H1 (cell line): ENCODE measurements around the gene GPC6. TPM values are rescaled to one million over a fixed set of nuclear protein-coding genes. Genes with fewer than 3 reads are reported as not detected.

Experiments used
- CTCF ChIA-PET: fragments of 300-600 bp; sonication (Branson Sonifier 250); formaldehyde crosslinking; loops from one replicate; lab custom pipeline; 2021; ENCODE audit not compliant: partially characterized antibody; lab: Charles Lee
- POLR2A ChIA-PET: fragments of 300-600 bp; sonication (Branson Sonifier 250); formaldehyde crosslinking; loops from one replicate; lab custom pipeline; 2021; ENCODE audit warnings: inconsistent platforms; ENCODE audit not compliant: partially characterized antibody; lab: Charles Lee
- DNase-seq, 2 experiments: peaks; one replicate each; pipeline versions ENCODE4 v3.0.0 to v3.0.0-alpha.2; 2010 to 2022; ENCODE audit warnings: low spot score in 2 of 2, low read depth in 1 of 2, mixed read lengths in 1 of 2
- FAIRE-seq: peaks from 2 replicates; lab custom pipeline; 2011; peaks lifted over from hg19 to GRCh38; lab: Jason Lieb, UNC
- H2AFZ ChIP-seq: 2 replicates; pipeline ENCODE4 v1.8.1; 2012; ENCODE audit warnings: low read length, inconsistent platforms
- H2AK5ac ChIP-seq: 2 replicates; pipeline ENCODE4 v1.6.1; 2013; ENCODE audit warnings: low read depth, low read length
- H2BK120ac ChIP-seq: replicated peaks from 2 replicates; pipeline ENCODE3; 2013; ENCODE audit warnings: low read depth, low read length, inconsistent platforms
- H2BK12ac ChIP-seq: 2 replicates; pipeline ENCODE4 v1.6.1; 2013; ENCODE audit warnings: low read depth, low read length
- H2BK15ac ChIP-seq: 2 replicates; pipeline ENCODE4 v1.6.1; 2013; ENCODE audit warnings: low read length
- H2BK20ac ChIP-seq: 2 replicates; pipeline ENCODE4 v1.6.1; 2013; ENCODE audit warnings: low read length
- H2BK5ac ChIP-seq: 2 replicates; pipeline ENCODE4 v1.6.1; 2013; ENCODE audit warnings: low read depth, low read length
- H3K14ac ChIP-seq: 2 replicates; pipeline ENCODE4 v1.6.1; 2013; ENCODE audit warnings: inconsistent platforms; ENCODE audit not compliant: insufficient read length
- H3K18ac ChIP-seq: 2 replicates; pipeline ENCODE4 v1.6.1; 2013; ENCODE audit warnings: low read length; ENCODE audit errors: extremely low read depth
- H3K23ac ChIP-seq: 2 replicates; pipeline ENCODE4 v1.6.1; 2013; ENCODE audit warnings: inconsistent platforms; ENCODE audit not compliant: insufficient read length
- H3K23me2 ChIP-seq: 2 replicates; pipeline ENCODE4 v1.6.1; 2013; ENCODE audit warnings: low read depth, low read length
- H3K27ac ChIP-seq: 2 replicates; pipeline ENCODE4 v1.6.1; 2011; ENCODE audit warnings: low read depth, low read length, inconsistent platforms
- H3K27me3 ChIP-seq, 4 experiments: replicated peaks in 1 of 4; 1 replicate in 1 of 4; 2 replicates in 3 of 4; pipeline versions ENCODE4 v1.6.1 to v1.8.1; 2011 to 2013; ENCODE audit warnings: low read length in 3 of 4, mild to moderate bottlenecking in 3 of 4, inconsistent platforms in 2 of 4, mixed read lengths in 2 of 4, moderate library complexity in 1 of 4; ENCODE audit not compliant: control insufficient read depth in 3 of 4, insufficient read depth in 3 of 4; ENCODE audit errors: extremely low read depth in 1 of 4
- H3K36me3 ChIP-seq, 4 experiments: 2 replicates each; pipeline versions ENCODE4 v1.6.1 to v1.8.1; 2011 to 2013; ENCODE audit warnings: mild to moderate bottlenecking in 4 of 4, low read length in 3 of 4, moderate library complexity in 2 of 4, control low read depth in 1 of 4, inconsistent platforms in 1 of 4; ENCODE audit not compliant: insufficient read depth in 4 of 4, control insufficient read depth in 2 of 4
- H3K4ac ChIP-seq: replicated peaks from 2 replicates; pipeline ENCODE3; 2013; ENCODE audit warnings: low read length, low read depth, mixed read lengths, inconsistent platforms; ENCODE audit not compliant: insufficient read length
- H3K4me1 ChIP-seq, 4 experiments: replicated peaks in 1 of 4; 1 replicate in 1 of 4; 2 replicates in 3 of 4; pipeline versions ENCODE4 v1.6.1 to v1.8.1; 2011 to 2013; ENCODE audit warnings: low read length in 3 of 4, inconsistent platforms in 2 of 4, mixed read lengths in 1 of 4; ENCODE audit not compliant: insufficient read depth in 4 of 4, control insufficient read depth in 3 of 4
- H3K4me2 ChIP-seq, 2 experiments: 2 replicates each; pipeline versions ENCODE4 v1.6.1 to v1.8.1; 2011 to 2013; ENCODE audit warnings: low read depth in 2 of 2, low read length in 2 of 2, control low read depth in 1 of 2, inconsistent platforms in 1 of 2, mild to moderate bottlenecking in 1 of 2; ENCODE audit not compliant: insufficient read depth in 1 of 2
- H3K4me3 ChIP-seq, 4 experiments: fragments of 200-600, 300-600 bp in 1 of 4; sonication (generic), shearing (Covaris generic), sonication (Bioruptor Twin) in 1 of 4; 2 replicates each; pipeline versions ENCODE4 v1.5.1 to v1.8.1; 2011 to 2016; ENCODE audit warnings: low read length in 4 of 4, low read depth in 3 of 4, control low read depth in 2 of 4, inconsistent platforms in 2 of 4, mild to moderate bottlenecking in 2 of 4, mixed read lengths in 1 of 4, moderate library complexity in 1 of 4; ENCODE audit not compliant: insufficient read depth in 2 of 4; ENCODE audit errors: extremely low read depth in 1 of 4
- H3K56ac ChIP-seq: replicated peaks from 2 replicates; pipeline ENCODE3; 2013; ENCODE audit warnings: low read depth, mild to moderate bottlenecking, mixed read lengths, low read length, inconsistent platforms; ENCODE audit not compliant: insufficient read length
- H3K79me1 ChIP-seq: 2 replicates; pipeline ENCODE4 v1.6.1; 2013; ENCODE audit warnings: low read depth, low read length, control low read depth
- H3K79me2 ChIP-seq, 2 experiments: 2 replicates each; pipeline versions ENCODE4 v1.6.1 to v1.8.1; 2012 to 2013; ENCODE audit warnings: low read length in 2 of 2, mild to moderate bottlenecking in 2 of 2, inconsistent platforms in 1 of 2; ENCODE audit not compliant: insufficient read depth in 2 of 2, control insufficient read depth in 1 of 2
- H3K9ac ChIP-seq, 4 experiments: replicated peaks in 1 of 4; 1 replicate in 1 of 4; 2 replicates in 3 of 4; pipeline versions ENCODE4 v1.6.1 to v1.8.1; 2011 to 2013; ENCODE audit warnings: low read depth in 3 of 4, low read length in 3 of 4, control low read depth in 2 of 4, mild to moderate bottlenecking in 2 of 4, moderate library complexity in 2 of 4, inconsistent platforms in 1 of 4; ENCODE audit errors: extremely low read depth in 1 of 4
- H3K9me3 ChIP-seq, 2 experiments: 2 replicates each; pipeline versions ENCODE4 v1.6.1 to v1.8.1; 2012 to 2013; ENCODE audit warnings: mild to moderate bottlenecking in 2 of 2, moderate library complexity in 2 of 2, control low read depth in 1 of 2, inconsistent platforms in 1 of 2, low read depth in 1 of 2, low read length in 1 of 2, mixed read lengths in 1 of 2; ENCODE audit not compliant: insufficient read depth in 2 of 2
- H4K20me1 ChIP-seq, 2 experiments: replicated peaks in 1 of 2; 2 replicates each; pipeline versions ENCODE3 to v1.8.1; 2011 to 2013; ENCODE audit warnings: inconsistent platforms in 2 of 2, low read length in 2 of 2, mild to moderate bottlenecking in 1 of 2; ENCODE audit not compliant: insufficient read depth in 2 of 2, control insufficient read depth in 1 of 2
- H4K5ac ChIP-seq: 2 replicates; pipeline ENCODE4 v1.6.1; 2013; ENCODE audit warnings: low read length, low read depth, mixed read lengths, inconsistent platforms; ENCODE audit not compliant: insufficient read length
- H4K8ac ChIP-seq: 2 replicates; pipeline ENCODE4 v1.8.0; 2013; ENCODE audit warnings: mild to moderate bottlenecking, moderate library complexity, low read length, inconsistent platforms; ENCODE audit not compliant: insufficient read depth; ENCODE audit errors: extremely low read depth
- H4K91ac ChIP-seq: replicated peaks from 2 replicates; pipeline ENCODE3; 2013; ENCODE audit warnings: low read length, mixed read lengths, inconsistent platforms; ENCODE audit not compliant: insufficient read length
- ASH2L ChIP-seq: fragments of 200-600, 300-600 bp; sonication (generic); IDR thresholded peaks from one replicate; pipeline ENCODE4 v1.7.1; 2017; ENCODE audit warnings: low read length
- BRCA1 ChIP-seq: IDR thresholded peaks from 2 replicates; pipeline ENCODE4 v1.6.1; 2012; ENCODE audit warnings: low read depth, low read length, improper control_type of control experiment
- CBX8 ChIP-seq: fragments of 300-800, 300-1000 bp; sonication (generic); IDR thresholded peaks from 2 replicates; pipeline ENCODE4 v1.7.1; 2016; ENCODE audit warnings: low read depth, low read length, borderline replicate concordance
- EP300 ChIP-seq, 2 experiments: IDR thresholded peaks; 1 replicate in 1 of 2; 2 replicates in 1 of 2; pipeline ENCODE4 v1.6.1; 2011 to 2012; ENCODE audit warnings: low read depth in 2 of 2, low read length in 2 of 2, mild to moderate bottlenecking in 2 of 2, borderline replicate concordance in 1 of 2, inconsistent platforms in 1 of 2, moderate library complexity in 1 of 2
- EZH2 ChIP-seq: fragments of 200-600 bp; sonication (generic); IDR thresholded peaks from 2 replicates; pipeline ENCODE4 v1.7.1; 2012; ENCODE audit warnings: low read depth, mild to moderate bottlenecking, moderate library complexity, low read length, inconsistent platforms; ENCODE audit not compliant: severe bottlenecking
- GTF2F1 ChIP-seq: IDR thresholded peaks from 2 replicates; pipeline ENCODE4 v1.6.1; 2012; ENCODE audit warnings: low read depth, low read length, improper control_type of control experiment, borderline replicate concordance
- KDM5A ChIP-seq: fragments of 200-600 bp; IDR thresholded peaks from 2 replicates; pipeline ENCODE4 v1.7.1; 2012; ENCODE audit warnings: mild to moderate bottlenecking, low read length, inconsistent platforms, mixed read lengths
- POLR2A ChIP-seq, 2 experiments: IDR thresholded peaks; 1 replicate in 1 of 2; 2 replicates in 1 of 2; pipeline ENCODE4 v1.6.1; 2011; ENCODE audit warnings: low read depth in 2 of 2, low read length in 2 of 2, mild to moderate bottlenecking in 2 of 2; ENCODE audit errors: control extremely low read depth in 1 of 2
- RAD21 ChIP-seq, 2 experiments: IDR thresholded peaks in 1 of 2; conservative IDR thresholded peaks in 1 of 2; 2 replicates each; pipeline ENCODE4 v1.6.1; 2011; ENCODE audit warnings: low read depth in 2 of 2, low read length in 2 of 2, improper control_type of control experiment in 1 of 2, inconsistent platforms in 1 of 2, mild to moderate bottlenecking in 1 of 2, moderate library complexity in 1 of 2
- RBBP5 ChIP-seq: IDR thresholded peaks from 2 replicates; pipeline ENCODE4 v1.7.1; 2012; ENCODE audit warnings: low read depth, mild to moderate bottlenecking, inconsistent platforms, low read length, moderate library complexity, borderline replicate concordance
- SP2 ChIP-seq: IDR thresholded peaks from 2 replicates; pipeline ENCODE4 v1.6.1; 2012; ENCODE audit warnings: mild to moderate bottlenecking, low read length, inconsistent platforms
- SP4 ChIP-seq: IDR thresholded peaks from 2 replicates; pipeline ENCODE4 v1.6.1; 2012; ENCODE audit warnings: low read length, inconsistent platforms
- YY1 ChIP-seq: IDR thresholded peaks from 2 replicates; pipeline ENCODE4 v1.6.1; 2011; ENCODE audit warnings: low read depth, mild to moderate bottlenecking, low read length
- ZNF274 ChIP-seq: IDR thresholded peaks from 2 replicates; pipeline ENCODE4 v1.7.0; 2012; ENCODE audit warnings: low read length, borderline replicate concordance; ENCODE audit errors: extremely low read depth
- WGBS, 2 experiments: shearing (Covaris generic) in 1 of 2; methylation state at CpG; one replicate each; pipeline versions ENCODE4 v1.1.6 to v1.1.7; 2013 to 2015; ENCODE audit warnings: low lambda C conversion rate in 2 of 2, mixed read lengths in 2 of 2, inconsistent platforms in 1 of 2, low coverage in 1 of 2, missing lambda C conversion rate in 1 of 2; ENCODE audit not compliant: insufficient replicate concordance in 2 of 2, insufficient coverage in 1 of 2, insufficient read length in 1 of 2; ENCODE audit errors: extremely low coverage in 1 of 2, missing lambda C conversion rate in 1 of 2; 5-methylcytosine and 5-hydroxymethylcytosine counted together
- polyA plus RNA-seq, 7 experiments: library from polyadenylated mRNA; depleted of rRNA in 3 of 7; stranded (reverse) in 5 of 7; unstranded in 2 of 7; fragments of >200 nt in 5 of 7; fragments of 200-250 nt in 2 of 7; gene quantifications; 1 replicate in 5 of 7; 2 replicates in 1 of 7; 4 replicates in 1 of 7; pipeline versions ENCODE4 v1.2.1 to v1.2.3, GENCODE V29; 2011 to 2013; ENCODE audit warnings: missing spikeins in 2 of 7, mixed read lengths in 2 of 7
- total RNA-seq: library from RNA; stranded (reverse); fragmentation: NEBNext Ultra II Directional; extraction: Animal tissue kit (Norgen Biotek cat#: 25700); gene quantifications from 2 replicates; pipeline ENCODE4 v1.2.1, GENCODE V29; 2021

GPC6 gene
- total and polyA plus RNA-seq, 2 of the 8 experiments (the other 6 are each of a cell fraction or from before 2014, with no cell fraction given): 5.4 to 12.0 TPM

- H3K23ac ChIP-seq: no peak overlapping the region
- no peak for FAIRE-seq
- TF ChIP-seq GTF2F1 (no peak), ZNF274 (no peak), EP300 (IDR thresholded peaks at IDR 0.05; ENCODE audit: borderline replicate concordance in 1 of 2, low read depth in 2 of 2, low read length in 2 of 2) (no peak), KDM5A (no peak), ASH2L (no peak), POLR2A (IDR thresholded peaks at IDR 0.05; ENCODE audit: control extremely low read depth in 1 of 2, low read depth in 2 of 2, low read length in 2 of 2) (no peak), CBX8 (no peak), SP2 (no peak), YY1 (no peak), SP4 (no peak), EZH2 (no peak), RAD21 (IDR thresholded peaks at IDR 0.05 in 1 of 2, conservative IDR thresholded peaks at IDR 0.05 in 1 of 2; ENCODE audit: low read depth in 2 of 2, low read length in 2 of 2) (no peak), BRCA1 (no peak), RBBP5 (no peak)
- TF ChIP-seq, all 59 proteins: peak for 0
Observed at GRCh38 chr13:93628136-93628797, 401.7 kb downstream of the GPC6 start.

More at GRCh38 chr13:93628136-93628797, 401.7 kb downstream of the GPC6 start:
- peaks cover 0 to 5% (median 2%) of the 10 kb centered on the region in 4 experiments; a peak in 2 of 7 replicates for H3K4me1 ChIP-seq
- no peaks in the 10 kb centered on the region for H3K9me3 ChIP-seq
- H3K79me2 ChIP-seq: no peaks in the 10 kb centered on the region
- CTCF ChIA-PET: no interaction called here
- WGBS, 2 experiments: 91% methylated on average over 2 of the region's 2 CpGs; no CpG with 5 or more reads in 1 of the 2 experiments
- H3K79me1 ChIP-seq: no peaks in the 10 kb centered on the region
- no peak overlapping the region for H2AFZ ChIP-seq
- H3K4ac ChIP-seq: no peak overlapping the region
- H3K4me3 ChIP-seq: no peak overlapping the region
- no peak overlapping the region for H2BK5ac ChIP-seq
- no peaks in the 10 kb centered on the region for H3K23me2 ChIP-seq
- no peak overlapping the region for H2BK20ac ChIP-seq
- DNase-seq: no peak
- no peak overlapping the region for H2BK120ac ChIP-seq
- no peaks in the 10 kb centered on the region for H3K27me3 ChIP-seq
- POLR2A ChIA-PET: no interaction called here
- H3K36me3 ChIP-seq: no peaks in the 10 kb centered on the region
- H3K14ac ChIP-seq: no peak overlapping the region
- H2BK15ac ChIP-seq: no peak overlapping the region
- no peak overlapping the region for H4K5ac ChIP-seq
- H3K4me2 ChIP-seq: no peak overlapping the region
- no peak overlapping the region for H3K56ac ChIP-seq
- H2AK5ac ChIP-seq: no peak overlapping the region
- no peaks in the 10 kb centered on the region for H4K20me1 ChIP-seq
- no peak overlapping the region for H3K18ac ChIP-seq
- no peak overlapping the region for H4K91ac ChIP-seq
- H2BK12ac ChIP-seq: no peak overlapping the region
- no peak overlapping the region for H3K27ac ChIP-seq
- no peak overlapping the region for H3K9ac ChIP-seq
- no peak overlapping the region for H4K8ac ChIP-seq
